ENCODE measurements around the gene NAB2.
"Not testable (repeated sequence)": the region's sequence is repeated elsewhere in the genome, so short reads cannot be mapped to it uniquely, and the experiment has no call there.

Gene NAB2

GRCh38 chr12:57051011-57051410 is 37.9 kb upstream of the NAB2 start:
- TF ChIP-seq ZNF274 (IDR thresholded peaks at IDR 0.05; ENCODE audit: low read depth, low read length): no peak
- no peak overlapping the region for H3K4me3 ChIP-seq (ENCODE audit: low read length)

DNA sequence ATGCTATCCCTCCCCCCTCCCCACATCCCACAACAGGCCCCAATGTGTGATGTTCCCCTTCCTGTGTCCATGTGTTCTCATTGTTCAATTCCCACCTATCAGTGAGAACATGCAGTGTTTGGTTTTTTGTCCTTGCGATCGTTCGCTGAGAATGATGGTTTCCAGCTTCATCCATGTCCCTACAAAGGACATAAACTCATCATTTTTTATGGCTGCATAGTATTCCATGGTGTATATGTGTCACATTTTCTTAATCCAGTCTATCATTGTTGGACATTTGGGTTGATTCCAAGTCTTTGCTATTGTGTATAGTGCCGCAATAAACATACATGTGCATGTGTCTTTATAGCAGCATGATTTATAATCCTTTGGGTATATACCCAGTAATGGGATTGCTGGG is 35.8 kb upstream of the NAB2 start:
- H3K4me3 ChIP-seq (ENCODE audit: low read length): not testable (repeated sequence)

DNA sequence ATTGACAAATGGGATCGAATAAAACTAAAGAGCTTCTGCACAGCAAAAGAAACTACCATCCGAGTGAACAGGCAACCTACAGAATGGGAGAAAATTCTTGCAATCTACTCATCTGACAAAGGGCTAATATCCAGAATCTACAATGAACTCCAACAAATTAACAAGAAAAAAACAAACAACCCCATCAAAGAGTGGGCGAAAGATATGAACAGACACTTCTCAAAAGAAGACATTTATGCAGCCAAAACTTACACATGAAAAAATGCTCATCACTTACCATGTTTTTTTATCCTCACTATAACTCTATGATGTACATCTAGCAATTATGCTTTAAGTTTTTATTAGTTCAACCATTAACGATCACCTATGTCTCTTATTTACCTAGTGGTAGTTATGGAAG is 35.0 kb upstream of the NAB2 start:
- H3K4me3 ChIP-seq (ENCODE audit: low read length): not testable (repeated sequence)

GRCh38 chr12:57055824-57056223 is 33.1 kb upstream of the NAB2 start:
- no peak for TF ChIP-seq ZNF274 (IDR thresholded peaks at IDR 0.05; ENCODE audit: low read depth, low read length)
- no peak overlapping the region for H3K4me3 ChIP-seq (ENCODE audit: low read length)

DNA sequence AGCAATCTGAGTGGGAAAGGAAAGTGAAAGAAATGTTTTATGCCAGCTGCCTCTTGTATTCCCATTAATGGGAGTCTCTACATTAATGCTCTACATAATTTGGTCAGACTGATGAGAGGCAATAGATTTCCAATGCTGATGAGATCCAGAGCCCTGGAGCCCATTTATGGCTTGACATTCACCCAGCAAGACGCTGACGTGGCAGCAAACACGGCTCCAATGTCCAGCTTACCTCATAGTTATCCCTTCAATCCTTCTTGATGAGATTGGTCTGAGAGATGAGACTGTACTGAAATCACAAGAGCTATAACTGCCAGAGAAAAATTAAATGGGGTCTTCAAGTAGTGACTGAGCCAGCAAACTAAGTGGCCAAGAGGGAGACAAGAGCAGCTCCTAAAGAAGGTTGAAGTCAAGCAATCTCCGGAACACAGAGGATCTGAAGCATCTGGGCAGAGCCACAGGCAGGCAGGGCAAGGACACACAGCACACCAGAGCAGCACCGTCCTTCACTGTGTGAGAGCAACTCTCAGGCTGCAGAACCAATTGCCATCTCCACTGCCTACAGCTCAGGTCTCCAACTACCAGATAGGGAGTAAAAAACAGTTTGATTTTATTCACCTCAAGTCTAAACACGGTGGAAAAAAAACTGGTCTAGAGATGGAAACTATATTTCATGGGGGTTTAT is 31.7 kb upstream of the NAB2 start:
- no peak for TF ChIP-seq ZNF274 (IDR thresholded peaks at IDR 0.05; ENCODE audit: low read depth, low read length)
- no peak overlapping the region for H3K4me3 ChIP-seq (ENCODE audit: low read length)

- no peak for TF ChIP-seq ZNF274 (IDR thresholded peaks at IDR 0.05; ENCODE audit: low read depth, low read length)
These were observed 30.5 kb upstream of the NAB2 start for GRCh38 chr12:57058454-57058853.

GRCh38 chr12:57063991-57064685 is 24.8 kb upstream of the NAB2 start:
- H3K4me3 ChIP-seq (ENCODE audit: low read length): no peak overlapping the region; the same call in 1 of the 2 replicates

More at GRCh38 chr12:57058454-57058853, 30.5 kb upstream of the NAB2 start:
- no peak overlapping the region for H3K4me3 ChIP-seq (ENCODE audit: low read length)

GRCh38 chr12:57066245-57066644 is 22.7 kb upstream of the NAB2 start:
- H3K4me3 ChIP-seq (ENCODE audit: low read length): no peak overlapping the region
- TF ChIP-seq ZNF274 (IDR thresholded peaks at IDR 0.05; ENCODE audit: low read depth, low read length): no peak

More at GRCh38 chr12:57063991-57064685, 24.8 kb upstream of the NAB2 start:
- no peak for TF ChIP-seq ZNF274 (IDR thresholded peaks at IDR 0.05; ENCODE audit: low read depth, low read length)

GRCh38 chr12:57069523-57069922 is 19.4 kb upstream of the NAB2 start:
- no peak for TF ChIP-seq ZNF274 (IDR thresholded peaks at IDR 0.05; ENCODE audit: low read depth, low read length)

GRCh38 chr12:57072661-57073060 is 16.3 kb upstream of the NAB2 start:
- H3K4me3 ChIP-seq (ENCODE audit: low read length): no peak overlapping the region
- TF ChIP-seq ZNF274 (IDR thresholded peaks at IDR 0.05; ENCODE audit: low read depth, low read length): no peak

More at GRCh38 chr12:57069523-57069922, 19.4 kb upstream of the NAB2 start:
- no peak overlapping the region for H3K4me3 ChIP-seq (ENCODE audit: low read length)

DNA sequence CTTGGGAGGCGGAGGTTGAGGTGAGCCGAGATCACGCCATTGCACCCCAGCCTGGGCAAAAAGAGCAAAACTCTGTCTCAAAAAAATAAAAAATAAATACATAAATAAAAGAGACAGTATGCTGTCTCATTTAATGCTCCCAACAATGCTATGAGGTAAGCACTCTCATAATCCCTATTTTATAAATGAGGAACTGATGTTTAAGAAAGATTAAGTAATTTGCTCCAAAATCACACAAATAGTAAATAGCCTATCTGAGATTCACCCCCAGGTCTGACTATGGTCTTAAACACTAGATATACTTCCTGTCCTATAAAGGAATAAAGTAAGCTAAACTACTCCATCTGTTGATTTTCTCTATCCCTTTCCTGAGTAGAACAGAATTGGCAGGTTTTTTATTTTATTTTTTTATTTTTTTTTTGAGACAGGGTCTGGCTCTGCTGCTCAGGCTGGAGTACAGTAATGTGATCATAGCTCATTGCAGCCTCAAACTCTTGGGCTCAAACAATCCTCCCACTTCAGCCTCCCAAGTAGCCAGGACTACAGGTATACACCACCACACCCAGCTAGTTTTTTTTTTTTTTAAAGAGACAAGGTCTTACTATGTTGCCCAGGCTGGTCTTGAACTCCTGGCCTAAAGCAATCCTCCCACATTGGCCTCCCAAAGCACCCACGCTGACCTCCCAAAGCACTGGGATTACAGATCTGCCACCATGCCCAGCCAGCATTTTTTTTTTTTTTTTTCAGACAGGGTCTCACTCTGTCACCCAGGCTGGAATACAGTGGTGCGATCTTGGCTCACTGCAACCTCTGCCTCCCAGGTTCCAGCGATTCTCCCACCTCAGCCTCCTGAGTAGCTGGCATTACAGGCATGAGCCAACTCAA is 15.1 kb upstream of the NAB2 start:
- not testable (repeated sequence) for H3K4me3 ChIP-seq (ENCODE audit: low read length)

DNA sequence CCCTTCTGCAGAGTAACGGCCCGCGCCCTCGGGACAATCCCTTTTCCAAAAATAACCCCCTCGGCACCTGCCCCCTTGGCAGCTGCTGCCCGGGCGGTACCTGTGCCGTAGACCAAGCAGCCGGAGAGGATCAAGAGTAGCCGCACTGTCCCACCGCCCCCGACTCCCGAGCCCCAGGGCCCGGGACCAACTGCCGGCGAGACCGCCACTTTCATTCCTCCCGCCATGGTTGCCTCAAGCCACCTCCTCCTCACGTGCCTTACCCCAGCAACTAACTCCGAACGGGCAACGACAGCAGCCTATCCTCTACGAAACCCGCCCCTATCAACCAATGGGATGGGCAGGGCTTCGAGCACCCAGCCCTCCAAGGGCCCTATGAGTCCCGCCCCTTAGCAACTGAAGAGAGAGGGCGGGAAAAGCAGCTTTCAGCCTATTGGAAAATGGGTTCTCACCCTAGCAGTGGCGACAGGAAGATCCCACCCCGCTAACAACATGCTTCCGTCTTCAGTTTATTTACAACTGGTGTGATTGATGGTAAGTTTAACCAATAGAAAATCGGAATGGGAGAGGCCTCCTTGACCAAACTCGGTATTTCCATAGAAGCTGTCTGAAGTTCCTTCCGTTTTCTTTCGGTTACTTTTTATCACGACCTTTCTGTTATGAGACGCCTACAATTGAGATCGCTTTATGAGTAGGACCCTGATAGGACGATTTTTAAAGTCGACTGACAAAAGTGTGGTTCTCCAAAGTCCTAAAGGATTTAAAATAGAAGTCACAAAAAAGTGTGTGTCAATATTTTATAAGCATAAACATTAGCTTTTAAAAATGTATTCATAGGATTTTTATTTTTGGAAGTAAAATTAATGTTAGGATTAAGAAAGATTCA is 10.2 kb upstream of the NAB2 start, which contains the start of gene NEMP1:
Gene NEMP1 (minus strand): TSS at position 273 of the 886 bp plus-strand sequence. CDS start 46 bp downstream, at position 227.
- no peak for TF ChIP-seq ZNF274 (IDR thresholded peaks at IDR 0.05; ENCODE audit: low read depth, low read length)
- peak within 1 kb of the TSS; percentile 81 for H3K4me3 ChIP-seq (ENCODE audit: low read length)

DNA sequence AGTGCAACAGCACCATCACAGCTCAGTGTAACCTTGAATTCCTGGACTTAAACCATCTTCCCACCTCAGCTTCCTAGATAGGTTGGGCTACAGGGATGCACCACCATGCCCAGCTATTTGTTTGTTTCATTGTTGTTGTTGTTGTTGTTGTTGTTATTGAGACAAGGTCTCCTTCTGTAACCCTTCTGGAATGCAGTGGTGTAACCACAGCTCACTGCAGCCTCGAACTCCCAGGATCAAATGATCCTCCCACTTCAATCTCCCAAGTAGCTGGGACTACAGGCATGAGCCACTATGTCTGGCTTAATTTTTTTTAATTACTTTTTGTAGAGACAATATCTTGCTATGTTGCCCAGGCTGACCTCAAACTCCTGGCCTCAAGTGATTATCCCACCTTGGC is 9.1 kb upstream of the NAB2 start:
- no peak overlapping the region for H3K4me3 ChIP-seq (ENCODE audit: low read length)
- TF ChIP-seq ZNF274 (IDR thresholded peaks at IDR 0.05; ENCODE audit: low read depth, low read length): no peak

DNA sequence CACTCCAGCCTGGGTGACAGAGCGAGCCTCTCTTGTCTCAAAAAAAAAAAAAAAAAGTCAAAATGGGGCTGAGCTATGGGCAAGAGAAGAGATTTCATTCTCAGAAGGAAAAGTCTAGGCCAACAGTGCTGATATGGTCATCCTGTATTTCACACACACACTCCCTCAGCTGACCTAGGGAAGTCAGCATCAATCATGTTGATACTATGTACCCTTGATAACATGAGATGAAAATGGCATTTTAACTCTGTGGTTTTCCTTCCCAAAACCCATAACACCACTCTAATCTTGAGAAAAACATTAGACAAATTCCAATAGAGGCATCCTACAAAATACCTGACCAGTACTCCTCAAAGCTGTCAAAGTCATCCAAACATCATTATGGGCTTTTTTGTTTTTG is 8.1 kb upstream of the NAB2 start:
- no peak for TF ChIP-seq ZNF274 (IDR thresholded peaks at IDR 0.05; ENCODE audit: low read depth, low read length)
- H3K4me3 ChIP-seq (ENCODE audit: low read length): no peak overlapping the region

Data from GM08714 (cell line).